HG02798 (cell line): ENCODE data around the gene PCP4L1.
"Not testable (repeated sequence)": the region's sequence is repeated elsewhere in the genome, so short reads cannot be mapped to it uniquely, and the experiment has no call there.

Experiments
- ATAC-seq: cut with Tn5 transposase; IDR thresholded peaks from one replicate; pipeline ENCODE4 v1.9.1; 2021; ENCODE audit warnings: mild to moderate bottlenecking; ENCODE audit not compliant: unreplicated experiment, poor library complexity

The PCP4L1 gene

DNA sequence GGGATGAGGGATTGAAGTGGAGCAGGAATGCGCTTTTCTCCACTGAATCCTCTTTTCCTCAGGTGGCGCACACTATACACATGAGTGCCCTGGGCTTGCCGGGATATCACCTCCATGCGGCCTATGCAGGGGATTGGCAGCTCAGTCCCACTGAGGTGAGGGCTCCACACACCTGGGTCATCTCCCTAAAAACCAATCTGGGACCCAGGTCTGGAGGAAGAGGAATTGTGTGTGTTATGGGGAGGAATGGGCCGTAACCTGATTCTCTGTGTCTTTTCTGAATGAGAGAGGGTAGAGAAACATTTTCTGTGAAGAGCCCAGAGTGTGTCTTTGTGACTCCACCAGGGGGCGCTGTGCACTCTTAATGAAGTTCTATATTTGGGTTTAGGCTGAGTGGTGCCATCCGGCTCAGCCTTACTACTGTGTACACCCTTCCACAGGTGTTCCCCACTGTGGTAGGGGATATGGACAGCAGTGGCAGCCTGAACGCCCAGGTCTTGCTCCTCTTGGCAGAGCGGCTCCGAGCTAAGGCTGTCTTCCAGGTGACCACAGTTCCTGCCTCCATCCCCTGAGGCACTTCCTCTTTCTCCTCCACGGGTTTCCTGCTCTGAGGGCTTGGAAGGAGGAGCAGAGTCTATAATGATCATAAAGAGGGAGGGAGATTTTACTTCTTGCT, 31.2 kb upstream of the PCP4L1 start:
- peak; percentile 28 for ATAC-seq

DNA sequence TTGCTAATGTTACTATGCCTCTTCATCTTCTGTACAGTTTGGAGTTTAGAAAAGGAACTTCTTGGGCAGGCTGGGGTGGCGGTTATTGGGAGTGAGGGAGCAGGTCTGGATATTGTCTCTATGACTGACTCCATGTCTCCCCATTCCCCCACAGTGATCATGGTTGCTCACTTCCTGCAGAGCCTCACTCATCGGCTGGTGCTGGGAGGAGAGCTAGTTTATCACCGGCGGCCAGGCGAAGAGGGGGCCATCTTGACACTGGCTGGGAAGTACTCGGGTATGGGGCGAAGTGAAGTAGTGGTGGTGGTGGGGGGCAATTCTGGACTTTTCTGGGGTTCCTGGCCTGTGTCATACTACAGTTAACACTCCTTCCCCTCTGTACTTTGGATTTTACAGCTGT, 30.5 kb upstream of the PCP4L1 start:
- ATAC-seq, result no peak

DNA sequence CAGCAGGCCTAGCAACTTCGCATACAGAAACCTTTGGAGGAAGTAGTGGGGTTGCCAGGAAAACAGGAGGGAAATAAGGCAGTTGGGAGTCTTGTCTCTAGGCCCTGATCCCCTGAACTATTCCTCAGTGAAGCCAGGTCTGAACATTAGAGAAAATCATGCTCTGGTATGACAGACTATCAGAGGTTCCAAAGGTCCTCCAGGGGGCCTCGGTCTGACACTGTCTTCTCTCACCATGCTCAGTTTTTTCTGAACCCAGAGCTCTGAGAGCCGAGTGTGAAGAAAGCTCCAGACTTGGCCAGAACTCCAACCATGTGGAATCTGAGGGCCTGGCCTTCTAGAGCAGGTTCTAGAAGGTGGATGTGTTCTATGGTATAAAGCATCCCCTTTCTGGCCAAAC, 28.6 kb upstream of the PCP4L1 start:
- no peak for ATAC-seq

DNA sequence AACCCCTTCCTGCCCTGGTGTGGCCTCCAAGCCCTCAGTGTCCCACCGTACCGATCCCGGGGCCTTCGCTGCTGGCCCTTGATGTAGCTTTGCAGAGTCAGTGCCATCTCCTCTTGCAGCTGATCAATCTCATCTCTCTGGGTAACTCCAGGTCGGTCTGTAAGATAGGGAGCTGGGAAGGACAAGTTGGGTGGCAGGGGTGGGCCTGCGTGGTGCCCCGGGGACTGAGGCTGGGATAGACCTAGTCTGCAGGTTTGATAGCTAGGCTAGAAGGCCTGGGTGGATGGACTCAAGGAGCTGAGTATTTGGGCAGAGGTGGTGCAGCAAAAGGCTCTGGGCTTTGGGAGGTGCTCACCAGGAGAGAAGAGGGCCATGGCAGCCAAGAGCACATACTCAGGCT, 27.8 kb upstream of the PCP4L1 start:
- no peak for ATAC-seq

DNA sequence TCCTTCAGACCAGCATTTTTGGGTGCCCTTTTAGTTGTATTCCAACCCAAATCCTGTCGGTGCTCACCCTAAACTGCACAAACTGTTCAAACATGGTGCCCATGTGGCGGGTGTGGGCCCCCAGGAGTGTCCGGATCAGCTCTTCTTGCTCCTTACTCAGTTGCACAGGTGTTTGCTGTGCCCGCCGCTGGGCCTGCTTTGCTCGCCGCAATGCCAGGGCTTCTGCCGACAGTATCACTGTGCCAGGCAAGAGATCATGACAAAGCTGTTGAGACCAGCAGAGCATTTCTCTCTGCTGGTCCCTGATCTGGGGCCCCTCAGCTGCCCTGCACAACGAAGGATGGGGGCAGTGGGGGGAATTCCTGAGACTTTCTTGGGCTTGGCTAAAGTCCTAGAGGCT, 25.4 kb upstream of the PCP4L1 start:
- no peak for ATAC-seq

DNA sequence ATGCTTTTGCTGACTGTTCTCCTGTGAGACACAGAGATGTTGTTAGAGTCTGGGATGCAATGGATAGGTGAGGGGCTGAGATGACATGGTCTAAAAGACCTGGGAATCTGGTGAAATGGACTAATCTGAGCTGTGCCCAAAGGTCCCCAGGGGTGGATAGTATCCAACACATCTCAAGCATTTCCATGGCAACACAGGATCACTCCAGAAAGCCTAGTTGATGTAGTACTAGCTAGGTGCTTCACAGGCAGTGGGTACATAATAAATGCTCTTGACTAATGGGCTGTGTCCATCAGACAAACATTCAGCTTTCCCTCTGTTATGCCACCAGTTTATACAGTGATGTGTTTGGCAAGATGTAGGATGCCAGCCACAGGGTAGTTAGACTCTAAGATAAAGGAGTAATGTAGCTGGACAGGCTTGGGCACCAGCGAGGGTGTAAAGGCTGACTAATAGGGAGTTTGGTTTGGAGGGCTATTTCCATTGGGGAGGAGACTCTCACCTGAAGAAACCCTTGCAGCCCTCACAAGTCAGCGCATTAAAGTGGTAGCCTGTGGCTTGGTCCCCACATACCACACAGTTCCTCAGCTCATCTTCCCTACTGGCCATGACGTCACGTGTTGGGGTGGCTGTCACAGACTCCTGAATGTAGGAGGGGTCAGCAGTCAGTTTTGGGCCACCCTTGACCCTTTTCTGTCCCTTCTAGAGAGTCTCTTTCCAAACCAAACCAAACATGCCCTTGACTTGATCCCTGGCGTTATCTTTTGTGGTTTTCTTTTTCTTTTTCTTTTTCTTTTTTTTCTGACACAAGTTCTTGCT, 22.4 kb upstream of the PCP4L1 start:
- no peak for ATAC-seq

DNA sequence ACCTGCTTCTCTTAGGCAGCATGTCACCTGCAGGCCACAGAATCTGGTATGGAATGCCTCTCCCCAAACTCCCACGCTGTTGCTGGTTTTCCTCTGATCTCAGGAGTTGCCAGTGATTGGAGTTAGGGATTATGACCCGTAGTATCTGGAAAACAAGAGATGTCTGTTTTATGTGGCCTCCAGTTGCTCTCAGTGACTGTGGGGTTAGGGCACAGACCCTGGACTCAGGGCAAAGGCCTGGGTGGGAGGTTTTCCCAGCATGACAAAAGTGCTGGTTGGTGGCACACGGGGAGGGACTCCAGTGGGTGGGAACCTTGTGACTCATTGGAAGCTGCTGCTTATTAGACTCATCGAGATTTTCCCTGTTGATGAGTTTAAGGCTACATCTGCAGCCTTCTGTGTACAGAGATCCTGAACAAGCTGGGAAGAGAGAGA, 20.5 kb upstream of the PCP4L1 start, which contains the start of gene NR1I3:
Gene NR1I3, minus strand, starts transcription at position 165 of the 435 bp plus-strand sequence. CDS start 1,638 bp downstream, outside the sequence.
- no peak for ATAC-seq

DNA sequence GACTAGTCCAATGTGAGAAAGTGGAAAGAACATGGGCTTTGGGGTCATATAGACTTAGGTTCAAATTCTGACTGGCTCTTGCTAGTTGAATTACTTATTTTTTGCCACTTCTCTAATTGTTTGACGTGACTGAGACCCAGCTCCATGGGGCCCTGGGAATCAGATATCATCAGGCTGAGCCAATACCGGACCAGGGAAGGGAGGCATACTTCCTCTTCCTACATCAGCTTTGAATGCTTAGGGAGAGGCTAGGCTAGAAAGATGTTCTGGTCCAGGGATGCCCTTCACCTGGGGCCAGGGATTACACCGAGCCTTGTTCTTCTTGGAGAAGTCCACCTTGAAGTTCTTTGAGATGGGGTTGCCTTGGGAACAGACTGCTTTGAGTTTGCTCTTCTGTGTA, 16.9 kb upstream of the PCP4L1 start:
- no peak for ATAC-seq

DNA sequence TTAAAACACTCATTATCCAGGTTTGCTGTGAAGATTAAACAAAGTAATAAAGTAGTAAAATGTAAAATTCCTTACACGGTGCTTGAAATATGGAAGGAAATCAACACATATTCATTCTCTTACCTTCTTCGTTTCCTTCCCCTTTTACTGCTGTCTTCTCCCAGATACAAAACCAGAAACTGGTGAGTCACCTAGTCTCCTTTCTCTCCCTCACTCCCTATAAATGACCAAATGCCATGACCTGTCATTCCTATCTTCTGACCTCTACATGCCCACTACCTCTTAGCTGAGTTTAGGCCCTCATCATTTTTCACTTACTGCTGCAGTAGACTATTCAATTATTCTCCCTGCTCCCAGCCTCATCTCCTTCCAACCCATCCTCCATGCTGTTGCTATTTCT, 16.2 kb upstream of the PCP4L1 start:
- no peak for ATAC-seq

DNA sequence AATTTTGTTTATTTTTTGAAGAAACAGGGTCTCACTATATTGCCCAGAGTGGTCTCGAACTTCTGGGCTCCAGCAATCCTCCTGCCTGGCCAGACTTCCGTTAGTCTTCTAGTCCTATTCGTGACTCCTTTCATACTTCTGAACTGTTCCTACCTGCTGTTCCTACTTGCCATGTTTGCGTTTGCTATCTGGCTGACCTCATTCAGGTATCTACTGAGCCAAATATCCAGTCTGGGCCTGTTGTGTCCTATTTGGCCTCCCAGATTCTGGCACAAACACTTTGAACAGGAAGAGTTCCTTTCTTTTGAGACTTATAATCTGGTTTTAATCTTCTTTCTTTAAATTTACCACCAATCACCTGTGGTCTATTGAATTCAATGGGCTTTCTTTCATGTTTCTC, 13.7 kb upstream of the PCP4L1 start:
- no peak for ATAC-seq

DNA sequence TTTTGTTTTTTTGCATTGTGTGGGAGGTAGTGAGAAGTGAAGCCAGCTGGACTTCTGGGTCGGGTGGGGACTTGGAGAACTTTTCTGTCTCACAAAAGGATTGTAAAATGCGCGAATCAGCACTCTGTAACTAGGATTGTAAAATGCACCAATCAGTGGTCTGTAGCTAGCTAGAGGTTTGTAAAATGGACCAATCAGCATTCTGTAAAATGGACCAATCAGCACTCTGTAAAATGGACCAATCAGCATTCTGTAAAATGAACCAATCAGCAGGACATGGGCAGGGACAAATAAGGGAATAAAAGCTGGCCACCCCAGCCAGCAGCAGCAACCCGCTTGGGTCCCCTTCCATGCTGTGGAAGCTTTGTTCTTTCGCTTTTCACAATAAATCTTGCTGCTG, 8.4 kb upstream of the PCP4L1 start:
- not testable (repeated sequence) for ATAC-seq

DNA sequence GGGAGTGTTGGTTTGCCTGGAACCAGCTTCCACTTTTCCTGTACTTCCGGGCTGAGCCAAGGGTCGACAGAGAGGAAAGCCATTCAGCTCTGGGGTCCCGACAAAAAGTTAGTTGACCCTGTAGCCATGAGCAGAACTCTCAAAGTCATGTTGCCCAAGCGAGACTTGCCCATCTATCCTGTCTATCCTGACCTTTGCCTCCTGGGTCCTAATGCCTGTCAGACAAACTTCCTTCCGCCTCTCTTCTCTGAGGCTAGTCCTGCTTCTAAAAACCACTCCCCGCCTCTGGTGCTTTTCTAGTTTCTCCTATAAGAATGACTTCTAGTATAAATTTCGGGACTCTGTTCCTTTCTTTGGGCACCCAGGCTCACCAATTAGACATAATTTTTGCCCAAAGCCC, 7.7 kb upstream of the PCP4L1 start:
- no peak for ATAC-seq

DNA sequence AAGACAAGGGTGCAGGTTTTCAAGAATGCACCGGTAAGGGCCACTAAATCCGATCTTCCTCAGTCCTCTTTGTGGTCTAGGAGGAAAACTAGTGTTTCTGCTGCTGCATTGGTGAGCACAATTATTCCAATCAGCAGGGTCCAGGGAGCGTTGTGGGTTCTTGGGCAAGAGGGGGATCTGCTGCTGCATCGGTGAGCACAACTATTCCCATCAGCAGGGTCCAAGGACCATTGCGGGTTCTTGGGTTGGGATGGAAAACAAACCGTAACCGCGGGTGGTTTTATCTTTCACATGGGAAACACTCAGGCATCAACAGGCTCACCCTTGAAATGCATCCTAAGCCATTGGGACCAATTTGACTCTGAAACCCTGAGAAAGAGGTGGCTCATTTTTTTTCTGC, 7.0 kb upstream of the PCP4L1 start:
- no peak for ATAC-seq

DNA sequence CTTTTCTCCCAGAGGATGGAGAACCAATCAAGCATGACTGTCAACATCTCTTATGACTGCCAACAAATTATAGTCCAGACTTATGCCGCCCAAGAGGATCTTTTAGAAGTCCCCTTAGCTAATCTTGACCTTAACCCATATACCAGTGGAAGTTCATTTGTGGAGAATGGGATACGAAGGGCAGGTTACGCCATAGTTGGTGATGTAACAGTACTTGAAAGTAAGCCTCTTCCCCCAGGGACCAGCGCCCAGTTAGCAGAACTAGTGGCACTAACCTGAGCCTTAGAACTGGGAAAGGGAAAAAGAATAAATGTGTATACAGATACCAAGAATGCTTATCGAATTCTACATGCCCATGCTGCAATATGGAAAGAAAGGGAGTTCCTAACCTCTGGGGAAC, 3.2 kb upstream of the PCP4L1 start:
- ATAC-seq, result not testable (repeated sequence)

DNA sequence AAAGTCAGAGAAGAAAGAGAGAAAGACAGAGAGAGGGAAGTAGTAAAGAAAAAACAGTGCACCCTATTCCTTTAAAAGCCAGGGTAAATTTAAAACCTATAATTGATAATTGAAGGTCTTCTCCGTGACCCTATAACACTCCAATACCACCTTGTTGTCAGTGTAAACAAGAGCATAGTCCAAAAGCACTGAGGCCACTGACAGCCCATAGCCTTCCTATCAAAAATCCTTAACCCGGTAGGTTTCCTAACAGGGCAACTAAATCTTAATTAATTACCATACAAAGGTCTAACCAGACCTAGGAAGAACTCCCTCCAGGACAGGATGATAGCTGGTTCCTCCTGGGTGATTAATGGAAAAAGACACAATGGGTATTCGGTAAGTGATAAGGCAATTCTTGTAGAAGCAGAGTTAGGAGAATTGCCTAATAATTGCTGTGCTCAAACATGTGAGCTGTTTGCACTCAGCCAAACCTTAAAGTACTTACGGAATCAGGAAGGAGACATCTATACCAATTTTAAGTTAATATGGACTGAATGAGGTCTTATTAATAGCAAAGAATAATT, 2.5 kb upstream of the PCP4L1 start:
- ATAC-seq, result not testable (repeated sequence)

DNA sequence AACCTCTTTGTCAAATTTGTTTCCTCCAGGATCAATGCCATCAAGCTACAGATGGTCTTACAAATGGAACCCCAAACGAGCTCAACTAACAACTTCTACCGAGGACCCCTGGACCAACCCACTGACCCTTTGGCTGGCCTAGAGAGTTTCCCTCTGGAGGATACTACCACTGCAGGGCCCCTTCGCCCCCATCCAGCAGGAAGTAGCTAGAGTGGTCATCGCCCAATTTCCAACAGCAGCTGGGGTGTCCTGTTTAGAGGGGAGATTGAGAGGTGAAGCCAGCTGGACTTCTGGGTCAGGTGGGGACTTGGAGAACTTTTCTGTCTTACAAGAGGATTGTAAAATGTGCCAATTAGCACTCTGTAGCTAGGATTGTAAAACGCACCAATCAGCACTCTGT, 1.4 kb upstream of the PCP4L1 start:
- ATAC-seq, result not testable (repeated sequence)

DNA sequence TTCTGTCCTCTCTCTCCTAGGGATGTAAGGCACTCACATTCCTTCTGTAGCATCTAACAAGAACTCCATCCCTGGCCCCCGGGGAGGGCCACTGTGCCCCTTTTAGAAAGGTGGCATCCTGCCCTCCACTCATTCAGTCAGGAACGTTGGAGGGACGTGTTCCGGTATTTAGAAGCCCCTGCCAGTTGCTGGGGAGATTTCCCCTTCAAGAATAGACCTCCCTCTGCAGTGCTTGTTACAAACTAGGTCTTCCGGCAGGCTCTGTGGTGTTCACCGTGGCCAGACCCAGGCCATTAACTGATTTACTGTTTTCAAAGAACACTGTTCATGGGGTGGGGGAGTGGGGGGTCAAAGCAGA, 779 bp downstream of the PCP4L1 start:
- no peak for ATAC-seq

DNA sequence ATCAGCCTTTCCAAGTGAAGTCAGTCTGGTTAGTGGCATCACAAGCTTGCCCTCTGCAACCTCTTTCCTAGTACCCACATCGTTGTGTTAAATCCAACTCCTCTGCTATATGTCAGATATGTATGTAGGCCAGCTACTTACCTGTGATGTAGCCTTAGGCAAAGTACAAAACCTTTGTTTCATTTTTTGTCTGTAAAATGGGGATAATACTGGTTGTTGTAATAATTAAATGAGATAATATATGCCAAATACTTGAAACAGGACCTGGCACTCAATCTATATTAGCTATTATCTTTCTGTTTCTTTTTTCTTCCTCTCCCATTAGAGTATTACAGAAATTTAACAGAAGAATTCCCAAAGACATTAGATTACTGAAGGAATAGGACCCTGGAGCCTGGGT, 1.2 kb downstream of the PCP4L1 start:
- ATAC-seq, result no peak

DNA sequence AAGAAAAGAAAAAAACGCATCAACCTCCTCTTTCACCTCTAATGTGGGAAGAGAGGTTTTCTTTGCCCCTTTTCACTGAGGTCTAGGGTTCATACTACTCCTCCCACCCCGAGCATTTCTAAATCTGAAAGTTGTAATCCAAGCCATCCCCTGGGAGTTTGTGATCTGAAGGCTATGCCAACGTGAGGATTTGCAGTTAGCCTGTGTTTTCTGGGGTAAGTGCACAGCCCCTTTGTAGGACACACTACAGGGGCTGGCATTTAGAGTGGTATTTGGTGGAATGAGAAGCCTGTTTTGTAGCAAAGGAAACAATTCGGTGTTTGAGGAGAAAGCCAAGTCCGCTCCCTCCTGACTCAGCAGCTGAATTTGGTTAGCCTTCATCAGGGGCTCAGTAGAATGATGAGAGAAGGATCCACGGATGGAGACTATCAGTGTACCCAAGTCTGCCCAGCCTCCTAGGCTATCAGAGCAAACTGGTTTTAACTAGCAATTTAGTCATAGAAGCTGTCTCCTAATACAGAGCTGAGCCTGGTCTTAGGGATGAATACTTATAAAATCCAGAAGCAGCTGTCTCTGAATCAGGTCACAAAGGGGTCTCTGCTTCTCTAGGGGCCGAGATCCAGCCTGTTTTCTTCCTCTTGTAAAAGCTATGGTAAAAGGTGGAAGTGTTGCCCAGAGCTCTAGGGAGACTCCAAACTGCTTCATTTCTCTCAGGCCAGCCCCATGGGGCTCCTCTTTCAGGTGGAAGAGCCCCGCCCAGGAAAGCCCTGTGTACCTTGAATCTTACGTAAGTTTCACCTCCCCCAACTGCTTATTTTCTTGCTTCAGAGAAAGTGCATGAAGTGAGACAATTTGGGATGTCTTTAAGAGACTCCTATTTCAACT, 2.1 kb downstream of the PCP4L1 start:
- ATAC-seq, result no peak
